Fibroblast of peridontal ligament (primary cell): ENCODE measurements around the gene MCUB.
"Not testable (repeated sequence)": the region's sequence is repeated elsewhere in the genome, so short reads cannot be mapped to it uniquely, and the experiment has no call there.

Experiments
- DNase-seq: peaks from one replicate; pipeline ENCODE4 v3.0.0-alpha.2; 2010; ENCODE audit errors: extremely low read depth

The MCUB gene

GRCh38 chr4:109579997-109580396 lies 20.0 kb downstream of the MCUB start:
- not testable (repeated sequence) for DNase-seq

- no peak for DNase-seq
These were observed 28.1 kb downstream of the MCUB start for GRCh38 chr4:109588176-109588575.

GRCh38 chr4:109589119-109589518 lies 29.1 kb downstream of the MCUB start:
- no peak for DNase-seq

GRCh38 chr4:109589605-109590004 lies 29.6 kb downstream of the MCUB start:
- no peak for DNase-seq

GRCh38 chr4:109590905-109591304 lies 30.9 kb downstream of the MCUB start:
- DNase-seq = no peak

- DNase-seq = no peak
These were observed 32.3 kb downstream of the MCUB start for GRCh38 chr4:109592367-109592766.

- not testable (repeated sequence) for DNase-seq
These were observed 35.1 kb downstream of the MCUB start for GRCh38 chr4:109595123-109595522.

- DNase-seq = not testable (repeated sequence)
These were observed 36.5 kb downstream of the MCUB start for GRCh38 chr4:109596420-109597085.

GRCh38 chr4:109599046-109599652 lies 39.1 kb downstream of the MCUB start:
- no peak for DNase-seq

GRCh38 chr4:109600431-109600830 lies 40.4 kb downstream of the MCUB start:
- DNase-seq = no peak

- DNase-seq = no peak
These were observed 41.3 kb downstream of the MCUB start for GRCh38 chr4:109601336-109601735.

- DNase-seq = no peak
These were observed 47.9 kb downstream of the MCUB start for GRCh38 chr4:109607976-109608375.

- peak; percentile 23 for DNase-seq
These were observed 48.8 kb downstream of the MCUB start for GRCh38 chr4:109608879-109609278.

- DNase-seq = no peak
These were observed 49.4 kb downstream of the MCUB start for GRCh38 chr4:109609431-109609830.

GRCh38 chr4:109610489-109610888 lies 50.4 kb downstream of the MCUB start:
- no peak for DNase-seq

GRCh38 chr4:109611045-109611646 lies 51.1 kb downstream of the MCUB start:
- no peak for DNase-seq

- DNase-seq = no peak
These were observed 54.0 kb downstream of the MCUB start for GRCh38 chr4:109614015-109614414.

- DNase-seq = no peak
These were observed 54.4 kb downstream of the MCUB start for GRCh38 chr4:109614466-109614865.

- DNase-seq = no peak
These were observed 55.7 kb downstream of the MCUB start for GRCh38 chr4:109615742-109616141.

GRCh38 chr4:109616243-109616642 lies 56.2 kb downstream of the MCUB start:
- no peak for DNase-seq

- no peak for DNase-seq
These were observed 62.6 kb downstream of the MCUB start for GRCh38 chr4:109622626-109623025.

GRCh38 chr4:109624536-109624935 lies 64.5 kb downstream of the MCUB start:
- no peak for DNase-seq

GRCh38 chr4:109627361-109627760 lies 67.3 kb downstream of the MCUB start:
- DNase-seq = no peak
